ENCODE measurements around the gene SLC22A31.

GRCh38 chr16:89159850-89160354 is 40.4 kb downstream of the SLC22A31 start:
- TF ChIP-seq CTCF (IDR thresholded peaks at IDR 0.05) (no peak), POLR2A (IDR thresholded peaks at IDR 0.05) (no peak)

All from lower leg skin (tissue), 3 donors.